H1 (cell line): ENCODE data around the gene PTCRA. TPM values are rescaled to one million over a fixed set of nuclear protein-coding genes. Genes with fewer than 3 reads are reported as not detected.

Source experiments
- CTCF ChIA-PET: fragments of 300-600 bp; sonication (Branson Sonifier 250); formaldehyde crosslinking; loops from one replicate; lab custom pipeline; 2021; ENCODE audit not compliant: partially characterized antibody; lab: Charles Lee
- POLR2A ChIA-PET: fragments of 300-600 bp; sonication (Branson Sonifier 250); formaldehyde crosslinking; loops from one replicate; lab custom pipeline; 2021; ENCODE audit warnings: inconsistent platforms; ENCODE audit not compliant: partially characterized antibody; lab: Charles Lee
- DNase-seq, 2 experiments: peaks; one replicate each; pipeline versions ENCODE4 v3.0.0 to v3.0.0-alpha.2; 2010 to 2022; ENCODE audit warnings: low spot score in 2 of 2, low read depth in 1 of 2, mixed read lengths in 1 of 2
- FAIRE-seq: peaks from 2 replicates; lab custom pipeline; 2011; peaks lifted over from hg19 to GRCh38; lab: Jason Lieb, UNC
- H2AFZ ChIP-seq: 2 replicates; pipeline ENCODE4 v1.8.1; 2012; ENCODE audit warnings: low read length, inconsistent platforms
- H2AK5ac ChIP-seq: 2 replicates; pipeline ENCODE4 v1.6.1; 2013; ENCODE audit warnings: low read depth, low read length
- H2BK120ac ChIP-seq: replicated peaks from 2 replicates; pipeline ENCODE3; 2013; ENCODE audit warnings: low read depth, low read length, inconsistent platforms
- H2BK12ac ChIP-seq: 2 replicates; pipeline ENCODE4 v1.6.1; 2013; ENCODE audit warnings: low read depth, low read length
- H2BK15ac ChIP-seq: 2 replicates; pipeline ENCODE4 v1.6.1; 2013; ENCODE audit warnings: low read length
- H2BK20ac ChIP-seq: 2 replicates; pipeline ENCODE4 v1.6.1; 2013; ENCODE audit warnings: low read length
- H2BK5ac ChIP-seq: 2 replicates; pipeline ENCODE4 v1.6.1; 2013; ENCODE audit warnings: low read depth, low read length
- H3K14ac ChIP-seq: 2 replicates; pipeline ENCODE4 v1.6.1; 2013; ENCODE audit warnings: inconsistent platforms; ENCODE audit not compliant: insufficient read length
- H3K18ac ChIP-seq: 2 replicates; pipeline ENCODE4 v1.6.1; 2013; ENCODE audit warnings: low read length; ENCODE audit errors: extremely low read depth
- H3K23ac ChIP-seq: 2 replicates; pipeline ENCODE4 v1.6.1; 2013; ENCODE audit warnings: inconsistent platforms; ENCODE audit not compliant: insufficient read length
- H3K23me2 ChIP-seq: 2 replicates; pipeline ENCODE4 v1.6.1; 2013; ENCODE audit warnings: low read depth, low read length
- H3K27ac ChIP-seq: 2 replicates; pipeline ENCODE4 v1.6.1; 2011; ENCODE audit warnings: low read depth, low read length, inconsistent platforms
- H3K27me3 ChIP-seq, 4 experiments: replicated peaks in 1 of 4; 1 replicate in 1 of 4; 2 replicates in 3 of 4; pipeline versions ENCODE4 v1.6.1 to v1.8.1; 2011 to 2013; ENCODE audit warnings: low read length in 3 of 4, mild to moderate bottlenecking in 3 of 4, inconsistent platforms in 2 of 4, mixed read lengths in 2 of 4, moderate library complexity in 1 of 4; ENCODE audit not compliant: control insufficient read depth in 3 of 4, insufficient read depth in 3 of 4; ENCODE audit errors: extremely low read depth in 1 of 4
- H3K36me3 ChIP-seq, 4 experiments: 2 replicates each; pipeline versions ENCODE4 v1.6.1 to v1.8.1; 2011 to 2013; ENCODE audit warnings: mild to moderate bottlenecking in 4 of 4, low read length in 3 of 4, moderate library complexity in 2 of 4, control low read depth in 1 of 4, inconsistent platforms in 1 of 4; ENCODE audit not compliant: insufficient read depth in 4 of 4, control insufficient read depth in 2 of 4
- H3K4ac ChIP-seq: replicated peaks from 2 replicates; pipeline ENCODE3; 2013; ENCODE audit warnings: low read length, low read depth, mixed read lengths, inconsistent platforms; ENCODE audit not compliant: insufficient read length
- H3K4me1 ChIP-seq, 4 experiments: replicated peaks in 1 of 4; 1 replicate in 1 of 4; 2 replicates in 3 of 4; pipeline versions ENCODE4 v1.6.1 to v1.8.1; 2011 to 2013; ENCODE audit warnings: low read length in 3 of 4, inconsistent platforms in 2 of 4, mixed read lengths in 1 of 4; ENCODE audit not compliant: insufficient read depth in 4 of 4, control insufficient read depth in 3 of 4
- H3K4me2 ChIP-seq, 2 experiments: 2 replicates each; pipeline versions ENCODE4 v1.6.1 to v1.8.1; 2011 to 2013; ENCODE audit warnings: low read depth in 2 of 2, low read length in 2 of 2, control low read depth in 1 of 2, inconsistent platforms in 1 of 2, mild to moderate bottlenecking in 1 of 2; ENCODE audit not compliant: insufficient read depth in 1 of 2
- H3K4me3 ChIP-seq, 4 experiments: fragments of 200-600, 300-600 bp in 1 of 4; sonication (generic), shearing (Covaris generic), sonication (Bioruptor Twin) in 1 of 4; 2 replicates each; pipeline versions ENCODE4 v1.5.1 to v1.8.1; 2011 to 2016; ENCODE audit warnings: low read length in 4 of 4, low read depth in 3 of 4, control low read depth in 2 of 4, inconsistent platforms in 2 of 4, mild to moderate bottlenecking in 2 of 4, mixed read lengths in 1 of 4, moderate library complexity in 1 of 4; ENCODE audit not compliant: insufficient read depth in 2 of 4; ENCODE audit errors: extremely low read depth in 1 of 4
- H3K56ac ChIP-seq: replicated peaks from 2 replicates; pipeline ENCODE3; 2013; ENCODE audit warnings: low read depth, mild to moderate bottlenecking, mixed read lengths, low read length, inconsistent platforms; ENCODE audit not compliant: insufficient read length
- H3K79me1 ChIP-seq: 2 replicates; pipeline ENCODE4 v1.6.1; 2013; ENCODE audit warnings: low read depth, low read length, control low read depth
- H3K79me2 ChIP-seq, 2 experiments: 2 replicates each; pipeline versions ENCODE4 v1.6.1 to v1.8.1; 2012 to 2013; ENCODE audit warnings: low read length in 2 of 2, mild to moderate bottlenecking in 2 of 2, inconsistent platforms in 1 of 2; ENCODE audit not compliant: insufficient read depth in 2 of 2, control insufficient read depth in 1 of 2
- H3K9ac ChIP-seq, 4 experiments: replicated peaks in 1 of 4; 1 replicate in 1 of 4; 2 replicates in 3 of 4; pipeline versions ENCODE4 v1.6.1 to v1.8.1; 2011 to 2013; ENCODE audit warnings: low read depth in 3 of 4, low read length in 3 of 4, control low read depth in 2 of 4, mild to moderate bottlenecking in 2 of 4, moderate library complexity in 2 of 4, inconsistent platforms in 1 of 4; ENCODE audit errors: extremely low read depth in 1 of 4
- H3K9me3 ChIP-seq, 2 experiments: 2 replicates each; pipeline versions ENCODE4 v1.6.1 to v1.8.1; 2012 to 2013; ENCODE audit warnings: mild to moderate bottlenecking in 2 of 2, moderate library complexity in 2 of 2, control low read depth in 1 of 2, inconsistent platforms in 1 of 2, low read depth in 1 of 2, low read length in 1 of 2, mixed read lengths in 1 of 2; ENCODE audit not compliant: insufficient read depth in 2 of 2
- H4K20me1 ChIP-seq, 2 experiments: replicated peaks in 1 of 2; 2 replicates each; pipeline versions ENCODE3 to v1.8.1; 2011 to 2013; ENCODE audit warnings: inconsistent platforms in 2 of 2, low read length in 2 of 2, mild to moderate bottlenecking in 1 of 2; ENCODE audit not compliant: insufficient read depth in 2 of 2, control insufficient read depth in 1 of 2
- H4K5ac ChIP-seq: 2 replicates; pipeline ENCODE4 v1.6.1; 2013; ENCODE audit warnings: low read length, low read depth, mixed read lengths, inconsistent platforms; ENCODE audit not compliant: insufficient read length
- H4K8ac ChIP-seq: 2 replicates; pipeline ENCODE4 v1.8.0; 2013; ENCODE audit warnings: mild to moderate bottlenecking, moderate library complexity, low read length, inconsistent platforms; ENCODE audit not compliant: insufficient read depth; ENCODE audit errors: extremely low read depth
- H4K91ac ChIP-seq: replicated peaks from 2 replicates; pipeline ENCODE3; 2013; ENCODE audit warnings: low read length, mixed read lengths, inconsistent platforms; ENCODE audit not compliant: insufficient read length
- CBX5 ChIP-seq: fragments of 300-800, 300-1000 bp; sonication (generic); IDR thresholded peaks from 2 replicates; pipeline ENCODE4 v1.7.1; 2016; ENCODE audit warnings: antibody characterized with exemption, low read length, low read depth
- CEBPB ChIP-seq: IDR thresholded peaks from 2 replicates; pipeline ENCODE4 v1.6.1; 2012; ENCODE audit warnings: low read depth, low read length
- KDM4A ChIP-seq: IDR thresholded peaks from one replicate; pipeline ENCODE4 v1.7.1; 2012; ENCODE audit warnings: low read depth, mild to moderate bottlenecking, moderate library complexity, low read length, inconsistent platforms; ENCODE audit not compliant: severe bottlenecking
- MAFK ChIP-seq: IDR thresholded peaks from 2 replicates; pipeline ENCODE4 v1.6.1; 2012; ENCODE audit warnings: low read depth, mild to moderate bottlenecking, improper control_type of control experiment, low read length
- MAX ChIP-seq: IDR thresholded peaks from 2 replicates; pipeline ENCODE4 v1.6.1; 2012; ENCODE audit warnings: inconsistent platforms
- RFX5 ChIP-seq: IDR thresholded peaks from 2 replicates; pipeline ENCODE4 v1.6.1; 2011; ENCODE audit warnings: low read depth, low read length, improper control_type of control experiment, borderline replicate concordance
- RNF2 ChIP-seq: fragments of 200-900, 300-1000 bp; sonication (generic); IDR thresholded peaks from 2 replicates; pipeline ENCODE4 v1.7.1; 2016; ENCODE audit warnings: borderline replicate concordance, low read depth, mild to moderate bottlenecking, antibody characterized with exemption, low read length; ENCODE audit not compliant: poor library complexity, severe bottlenecking; ENCODE audit errors: missing control alignments
- SIX5 ChIP-seq: IDR thresholded peaks from 2 replicates; pipeline ENCODE4 v1.6.1; 2011; ENCODE audit warnings: mild to moderate bottlenecking, low read depth, low read length
- SP1 ChIP-seq: IDR thresholded peaks from 2 replicates; pipeline ENCODE4 v1.6.1; 2011; ENCODE audit warnings: low read depth, low read length
- SP2 ChIP-seq: IDR thresholded peaks from 2 replicates; pipeline ENCODE4 v1.6.1; 2012; ENCODE audit warnings: mild to moderate bottlenecking, low read length, inconsistent platforms
- SUZ12 ChIP-seq: fragments of 200-600 bp; sonication (generic); IDR thresholded peaks from 2 replicates; pipeline ENCODE4 v1.6.1; 2012; ENCODE audit warnings: mild to moderate bottlenecking, inconsistent platforms, low read length, moderate library complexity, mixed read lengths
- TAF7 ChIP-seq: optimal IDR thresholded peaks from 2 replicates; pipeline ENCODE3; 2011; ENCODE audit warnings: low read depth, mild to moderate bottlenecking, inconsistent platforms, low read length, moderate library complexity, borderline replicate concordance
- YY1 ChIP-seq: IDR thresholded peaks from 2 replicates; pipeline ENCODE4 v1.6.1; 2011; ENCODE audit warnings: low read depth, mild to moderate bottlenecking, low read length
- WGBS, 2 experiments: shearing (Covaris generic) in 1 of 2; methylation state at CpG; one replicate each; pipeline versions ENCODE4 v1.1.6 to v1.1.7; 2013 to 2015; ENCODE audit warnings: low lambda C conversion rate in 2 of 2, mixed read lengths in 2 of 2, inconsistent platforms in 1 of 2, low coverage in 1 of 2, missing lambda C conversion rate in 1 of 2; ENCODE audit not compliant: insufficient replicate concordance in 2 of 2, insufficient coverage in 1 of 2, insufficient read length in 1 of 2; ENCODE audit errors: extremely low coverage in 1 of 2, missing lambda C conversion rate in 1 of 2; 5-methylcytosine and 5-hydroxymethylcytosine counted together
- polyA plus RNA-seq, 7 experiments: library from polyadenylated mRNA; depleted of rRNA in 3 of 7; stranded (reverse) in 5 of 7; unstranded in 2 of 7; fragments of >200 nt in 5 of 7; fragments of 200-250 nt in 2 of 7; gene quantifications; 1 replicate in 5 of 7; 2 replicates in 1 of 7; 4 replicates in 1 of 7; pipeline versions ENCODE4 v1.2.1 to v1.2.3, GENCODE V29; 2011 to 2013; ENCODE audit warnings: missing spikeins in 2 of 7, mixed read lengths in 2 of 7
- total RNA-seq: library from RNA; stranded (reverse); fragmentation: NEBNext Ultra II Directional; extraction: Animal tissue kit (Norgen Biotek cat#: 25700); gene quantifications from 2 replicates; pipeline ENCODE4 v1.2.1, GENCODE V29; 2021

PTCRA gene
- total and polyA plus RNA-seq, 2 of the 8 experiments (the other 6 are each of a cell fraction or from before 2014, with no cell fraction given): not detected

GRCh38 chr6:42942444-42942843 lies 26.6 kb downstream of the PTCRA start:
- WGBS, 2 experiments: 92% methylated on average over 6 of the region's 7 CpGs; no CpG with 5 or more reads in 1 of the 2 experiments
- no peak overlapping the region for H2BK20ac ChIP-seq
- no peak overlapping the region for H4K91ac ChIP-seq
- H3K9ac ChIP-seq: no peak overlapping the region
- no peaks in the 10 kb centered on the region for H3K9me3 ChIP-seq
- FAIRE-seq (no peak), DNase-seq (no peak)
- no peak overlapping the region for H3K4me3 ChIP-seq
- no peak overlapping the region for H2BK15ac ChIP-seq
- no peak overlapping the region for H4K8ac ChIP-seq
- no peak overlapping the region for H3K4ac ChIP-seq
- TF ChIP-seq YY1 (no peak), MAX (no peak), RFX5 (no peak), KDM4A (no peak), SP1 (no peak), RNF2 (no peak), SP2 (no peak), SUZ12 (no peak), MAFK (no peak), CBX5 (no peak), TAF7 (no peak), CEBPB (no peak), SIX5 (no peak)
- TF ChIP-seq, all 59 proteins: peak for 0
- Histone ChIP-seq H3K14ac (no peak overlapping the region), H2AK5ac (no peak overlapping the region), H3K79me2 (no peaks in the 10 kb centered on the region), H3K79me1 (no peaks in the 10 kb centered on the region; the same call in 1 of the 2 replicates), H3K27me3 (no peaks in the 10 kb centered on the region), H2BK120ac (no peak overlapping the region), H3K23ac (no peak overlapping the region), H3K27ac (no peak overlapping the region), H2BK5ac (no peak overlapping the region), H3K4me2 (no peak overlapping the region), H3K18ac (no peak overlapping the region), H4K5ac (no peak overlapping the region), H3K36me3 (peaks cover 0 to 14% (median 2%) of the 10 kb centered on the region in 4 experiments; a peak in 5 of 8 replicates), H3K56ac (no peak overlapping the region), H2BK12ac (no peak overlapping the region), H3K4me1 (peaks cover 0 to 6% (median 1%) of the 10 kb centered on the region in 4 experiments; a peak in 4 of 7 replicates), H3K23me2 (no peaks in the 10 kb centered on the region), H2AFZ (no peak overlapping the region), H4K20me1 (peaks cover 0 to 2% of the 10 kb centered on the region in 2 experiments)
- CTCF ChIA-PET: interaction anchor here (0.7 kb wide), 1 partner anchor 184 kb away, joined by 4 read pairs; no protein-coding TSS in a partner anchor
- POLR2A ChIA-PET: interaction anchor here (0.6 to 1.6 kb wide), 4 partner anchors 8 to 193 kb away, joined by 3 to 4 read pairs (median 3); partner anchors contain the start of gene GNMT
